IPS DF 19.7 (cell line): ENCODE measurements around the gene GRIK1.

Experiments used
- DNase-seq: peaks from one replicate; pipeline ENCODE4 v3.0.0-alpha.2; 2013; ENCODE audit warnings: low read depth, low spot score

The GRIK1 gene

DNA sequence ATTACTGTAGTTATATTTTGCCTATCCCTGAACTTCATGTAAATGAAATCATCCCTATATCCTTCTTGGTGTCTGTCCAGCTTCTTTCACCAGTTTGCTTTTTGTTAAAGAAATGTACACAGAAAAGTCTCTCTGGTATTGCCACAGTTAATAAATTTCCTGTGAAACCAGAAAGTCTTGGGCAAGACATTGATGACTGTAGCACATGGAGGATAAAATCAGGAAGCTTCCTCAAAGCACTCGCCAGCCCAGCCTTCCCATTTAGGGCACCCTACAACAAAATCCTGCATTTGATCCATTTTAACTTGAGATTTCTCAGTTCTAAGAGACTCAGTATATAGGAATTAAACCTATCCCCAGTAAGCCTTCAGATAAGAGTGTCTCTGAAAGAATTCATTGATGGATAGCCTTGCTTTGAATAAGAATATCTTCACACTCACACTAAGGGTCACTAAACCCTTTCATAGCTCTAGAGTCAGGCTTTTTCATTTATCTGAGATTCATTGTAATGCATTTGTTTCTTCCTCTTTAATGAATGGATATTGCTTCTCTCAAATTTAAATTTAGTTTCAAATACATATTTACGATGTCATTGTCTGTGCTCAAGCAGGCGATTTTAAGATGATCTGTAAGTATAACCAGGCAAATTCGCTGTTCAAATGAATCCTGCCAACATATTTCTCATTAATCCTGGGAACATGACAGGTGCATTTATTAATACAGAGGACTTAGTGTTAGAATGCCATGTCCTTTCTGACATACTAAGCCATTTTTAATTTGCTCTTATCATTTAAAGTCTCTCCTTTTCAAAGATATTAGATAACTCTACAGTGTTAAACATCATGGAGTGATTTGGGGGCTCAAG, 153.1 kb downstream of the GRIK1 start:
- no peak for DNase-seq

DNA sequence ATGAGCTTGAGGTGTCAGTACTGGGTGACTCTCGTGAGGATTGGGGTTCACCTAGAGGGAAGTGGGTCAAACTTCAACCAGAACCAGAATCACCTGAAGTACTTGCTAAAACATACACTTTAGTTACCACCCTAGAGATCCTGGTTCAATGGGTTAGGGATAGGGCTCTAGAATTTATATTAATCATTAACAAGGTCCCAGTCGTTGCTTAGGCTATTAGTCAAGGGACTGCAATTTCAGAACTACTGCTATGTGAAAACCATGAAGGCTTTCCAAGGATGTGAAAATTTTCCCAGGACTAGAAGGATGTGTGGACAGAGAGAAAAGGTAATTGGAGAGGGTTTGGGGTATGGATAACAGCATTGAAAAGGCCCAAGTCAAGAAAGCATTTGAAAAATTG, 162.6 kb downstream of the GRIK1 start:
- no peak for DNase-seq

DNA sequence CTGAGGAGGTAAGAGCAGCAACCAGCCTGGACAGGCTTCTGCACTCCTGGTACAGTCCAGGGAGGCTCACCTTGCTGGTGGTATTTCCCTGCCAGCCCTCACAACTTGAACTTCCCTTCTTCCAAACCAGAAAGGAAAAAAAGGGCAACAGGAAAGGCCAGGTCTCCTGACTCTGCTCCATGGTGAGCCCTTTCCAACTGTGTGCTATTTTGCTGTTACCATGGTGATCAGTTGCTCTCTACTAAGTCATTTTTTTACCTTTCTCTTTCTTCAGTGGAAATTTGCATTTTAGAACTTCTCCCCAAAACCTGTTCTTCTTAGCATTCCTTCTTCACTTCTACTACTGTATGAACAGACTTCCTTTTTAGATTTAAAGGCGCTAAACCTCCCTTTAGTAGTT, 164.3 kb downstream of the GRIK1 start:
- DNase-seq: no peak

DNA sequence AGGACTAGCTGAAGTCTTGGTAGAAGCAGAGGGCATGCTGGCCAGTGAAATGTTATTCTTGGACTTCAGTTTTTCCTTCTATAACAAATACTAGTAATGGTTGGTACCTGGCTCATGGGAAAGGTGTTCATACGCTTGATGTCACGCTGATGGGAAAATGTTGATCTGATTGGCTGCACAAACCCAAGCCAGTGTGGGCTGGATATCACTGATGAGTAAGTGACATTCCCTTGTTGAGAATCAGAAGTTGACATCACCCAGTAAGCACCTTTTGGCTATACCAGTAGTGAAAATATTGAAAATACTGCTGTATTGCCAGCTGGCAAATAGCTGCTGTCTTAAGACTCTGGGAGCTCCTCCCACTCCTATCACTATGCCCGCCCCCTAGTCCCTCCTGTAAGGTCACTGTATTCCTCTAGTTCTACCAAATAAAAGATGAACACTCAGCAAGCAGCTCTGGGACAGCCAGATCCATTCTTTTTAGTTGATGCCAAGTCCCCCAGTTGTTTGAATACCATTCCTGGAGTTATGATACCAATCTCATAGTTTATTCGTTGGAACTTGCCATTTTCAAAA, 168.2 kb downstream of the GRIK1 start:
- no peak for DNase-seq

DNA sequence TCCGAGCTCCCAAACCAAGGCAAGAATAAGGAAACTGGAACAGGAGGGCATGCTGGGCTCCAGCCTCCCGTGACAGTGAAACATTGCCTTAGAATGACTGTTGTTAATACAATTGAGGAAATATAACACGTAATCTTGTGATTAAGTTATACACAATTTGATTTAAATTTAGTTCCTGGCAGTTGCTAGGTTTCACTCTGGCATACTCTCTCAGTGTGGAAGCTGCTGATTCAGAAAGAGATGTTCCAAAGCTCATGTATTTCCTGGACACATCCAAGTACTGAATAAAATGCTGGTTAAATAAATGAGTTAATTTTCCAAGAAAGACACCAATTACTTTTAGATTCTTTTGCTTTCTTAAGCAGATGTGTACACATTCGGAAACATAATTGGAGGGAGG, 176.1 kb downstream of the GRIK1 start:
- no peak for DNase-seq

DNA sequence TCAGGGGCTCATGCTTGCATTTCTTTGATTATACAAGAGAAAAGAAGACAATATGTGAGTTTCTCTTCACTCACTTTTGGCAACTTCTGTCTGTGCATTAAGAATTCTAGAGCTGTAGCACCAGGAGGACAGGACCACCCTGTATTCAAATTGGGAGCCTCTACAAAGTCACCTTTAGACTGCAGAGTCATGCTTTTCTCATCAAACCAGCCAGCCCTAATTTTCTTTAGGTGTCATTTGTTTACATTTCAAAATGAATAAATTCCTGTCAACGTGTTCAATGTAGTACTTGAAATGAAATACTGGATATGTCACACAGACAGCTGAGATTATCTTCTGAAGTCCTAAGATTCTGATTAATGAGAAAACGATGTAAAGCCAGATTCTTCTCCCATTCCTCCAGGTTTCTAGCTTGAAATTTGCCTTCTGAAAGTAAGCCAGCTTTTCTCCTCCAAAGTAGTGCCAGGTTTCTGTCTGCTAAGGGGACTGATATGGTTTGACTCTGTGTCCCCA, 177.2 kb downstream of the GRIK1 start:
- no peak for DNase-seq

DNA sequence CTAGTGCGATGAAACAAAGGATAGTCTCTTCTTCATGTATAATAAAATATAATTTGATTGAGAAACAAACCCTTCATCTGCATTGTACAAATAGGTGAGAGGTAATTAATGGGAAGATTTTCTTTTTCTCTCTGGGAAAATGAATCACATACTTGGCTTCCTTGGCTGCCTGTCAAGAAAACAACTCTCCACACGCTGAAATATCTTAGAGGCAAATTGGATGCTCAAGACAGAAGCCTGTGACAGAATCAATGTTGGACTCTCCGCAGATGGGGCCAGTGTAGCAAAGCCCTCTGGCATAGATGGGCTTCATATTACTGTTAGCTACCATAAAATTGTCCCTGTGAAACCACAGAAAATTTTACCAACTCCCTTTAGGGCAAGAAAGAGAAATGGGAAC, 186.6 kb downstream of the GRIK1 start:
- no peak for DNase-seq

DNA sequence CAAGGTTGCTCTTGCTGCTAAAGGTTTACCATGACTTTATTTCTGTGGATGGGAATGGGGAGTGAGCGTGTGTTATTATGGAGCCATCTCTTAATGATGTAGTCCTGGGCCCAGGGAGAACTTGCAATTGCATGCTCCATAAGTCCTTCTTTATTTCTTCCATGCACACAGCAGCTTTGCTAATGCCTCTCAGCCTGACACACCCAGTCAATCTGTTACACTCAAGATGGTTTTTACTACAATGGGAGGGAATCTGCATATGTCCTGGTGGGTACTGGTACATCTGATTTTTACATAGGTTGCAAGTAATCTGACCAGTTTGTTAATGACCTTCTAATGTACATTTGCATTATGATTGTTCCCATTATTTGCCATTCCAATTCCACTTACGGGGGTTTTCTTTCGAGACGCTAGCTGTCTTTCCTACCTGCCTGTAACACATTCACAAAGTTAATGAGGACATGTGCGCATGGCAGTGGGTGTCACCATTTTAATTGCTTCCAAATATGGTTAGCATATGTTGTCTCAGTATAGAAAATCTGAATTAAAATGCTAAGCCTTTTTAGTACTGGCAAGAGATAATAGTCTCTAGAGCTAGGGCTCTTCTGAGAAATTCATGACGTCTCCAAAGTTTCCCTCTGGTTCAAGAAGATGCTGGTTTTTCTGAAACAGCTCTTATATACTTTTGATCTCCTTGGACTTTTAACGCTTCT, 188.2 kb downstream of the GRIK1 start:
- DNase-seq: no peak

DNA sequence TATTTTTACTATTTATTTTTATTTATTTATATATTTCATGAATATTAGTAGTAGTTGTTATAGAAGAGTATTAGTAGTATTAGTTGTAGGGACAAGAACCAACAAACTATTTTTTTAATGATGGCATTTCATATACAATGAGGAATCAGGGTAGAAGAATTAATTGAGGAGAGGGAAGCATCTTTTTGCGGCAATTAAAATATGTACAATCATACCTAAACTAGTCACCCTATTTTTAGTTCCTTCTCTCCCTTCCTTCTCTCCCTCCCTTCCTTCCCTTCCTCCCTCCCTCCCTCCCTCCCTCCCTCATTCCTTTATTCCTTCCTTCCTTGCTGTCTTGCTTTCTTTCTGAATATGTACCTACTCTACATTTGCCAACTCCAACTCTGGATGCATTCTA, 189.8 kb downstream of the GRIK1 start:
- DNase-seq: no peak

DNA sequence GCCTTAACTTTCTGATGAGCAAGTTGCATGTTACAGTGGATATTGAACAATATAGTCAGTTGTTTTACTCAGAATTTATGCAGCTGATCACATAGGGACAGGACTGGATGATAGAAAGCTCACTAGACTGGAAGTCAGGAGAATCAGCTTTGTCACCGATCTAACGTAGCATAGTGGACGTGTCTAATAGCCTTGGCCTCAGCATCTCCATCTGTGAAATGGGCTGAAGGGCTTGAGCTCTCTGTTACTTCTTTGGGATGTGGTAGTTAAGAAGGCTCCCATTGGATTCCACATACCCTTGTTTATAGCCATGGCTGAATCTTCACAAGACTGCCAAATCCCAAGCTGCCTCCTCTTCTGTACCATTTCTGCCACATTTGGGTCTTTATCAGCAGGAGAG, 190.6 kb downstream of the GRIK1 start:
- DNase-seq: no peak

DNA sequence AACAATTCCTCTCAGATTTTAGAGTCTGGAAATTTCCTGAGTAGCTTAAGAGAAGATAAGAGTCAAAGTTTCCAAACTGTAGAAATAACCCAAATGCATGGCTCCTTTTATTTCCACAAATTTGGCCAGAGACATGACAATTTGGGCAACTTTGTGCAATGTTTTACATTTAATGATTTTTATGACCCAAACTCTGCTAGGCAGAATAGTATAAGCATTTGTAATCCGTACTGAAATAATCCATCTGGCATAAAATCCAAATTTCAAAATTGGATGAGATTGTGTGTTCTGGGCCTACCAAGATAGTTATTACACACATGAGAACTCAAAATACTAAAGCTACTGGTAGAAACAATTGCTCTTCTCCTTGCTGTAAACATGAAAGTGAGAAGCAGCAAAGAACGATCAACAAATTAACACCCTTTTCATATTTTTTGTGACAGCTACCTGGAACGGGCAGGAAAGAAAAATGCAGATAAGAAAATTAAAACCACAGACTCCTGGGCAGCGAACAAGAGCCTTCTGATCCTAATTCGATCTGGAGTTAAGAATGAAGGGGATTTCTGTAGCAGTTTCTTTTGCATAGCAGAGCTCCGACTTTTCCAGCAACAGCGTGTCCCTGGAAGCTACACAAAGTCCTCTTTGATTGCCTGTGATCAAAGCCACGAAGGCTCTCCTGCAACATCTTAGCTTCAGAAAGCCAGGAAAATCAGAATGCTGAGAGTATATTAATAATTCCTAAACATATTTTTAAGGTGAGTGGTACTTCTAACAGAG, 191.2 kb downstream of the GRIK1 start:
- no peak for DNase-seq

DNA sequence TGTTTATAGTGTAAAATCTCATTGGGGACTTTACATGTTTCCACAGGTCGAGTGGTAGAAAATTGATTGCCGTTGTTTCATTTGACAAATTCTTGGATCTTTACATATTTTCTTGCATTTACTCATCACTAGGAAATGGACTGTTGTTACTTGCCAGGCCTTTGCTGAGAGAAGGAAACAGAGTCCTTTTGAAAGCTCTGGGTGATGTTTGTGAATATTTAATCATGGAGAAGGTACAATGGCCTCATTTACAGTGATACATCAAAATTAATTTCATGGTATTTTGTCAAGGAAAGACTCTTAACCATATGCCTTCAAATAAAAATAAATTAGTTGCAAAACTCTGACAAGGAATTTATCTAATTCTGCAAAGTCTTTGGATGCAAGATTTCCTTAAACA, 198.0 kb downstream of the GRIK1 start:
- no peak for DNase-seq

DNA sequence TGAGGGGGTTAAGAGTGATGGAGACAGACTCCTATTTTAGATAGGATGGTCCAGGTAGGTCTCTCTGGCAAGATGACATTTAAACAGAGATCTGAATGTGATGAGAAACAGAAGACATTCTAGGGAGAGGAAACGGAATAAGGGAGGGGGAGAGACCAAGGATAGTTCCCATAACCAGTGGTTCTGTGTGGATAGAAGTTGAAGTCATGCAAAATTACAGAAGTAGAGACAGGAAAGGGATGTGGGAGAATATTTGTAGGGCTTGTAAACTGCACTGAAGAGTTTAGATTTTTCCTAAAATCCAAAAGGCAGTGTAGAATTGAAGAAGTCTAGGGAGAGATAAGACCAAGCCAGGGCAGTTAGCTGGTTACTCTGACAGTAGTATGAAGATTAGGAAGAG, 200.6 kb downstream of the GRIK1 start:
- no peak for DNase-seq

DNA sequence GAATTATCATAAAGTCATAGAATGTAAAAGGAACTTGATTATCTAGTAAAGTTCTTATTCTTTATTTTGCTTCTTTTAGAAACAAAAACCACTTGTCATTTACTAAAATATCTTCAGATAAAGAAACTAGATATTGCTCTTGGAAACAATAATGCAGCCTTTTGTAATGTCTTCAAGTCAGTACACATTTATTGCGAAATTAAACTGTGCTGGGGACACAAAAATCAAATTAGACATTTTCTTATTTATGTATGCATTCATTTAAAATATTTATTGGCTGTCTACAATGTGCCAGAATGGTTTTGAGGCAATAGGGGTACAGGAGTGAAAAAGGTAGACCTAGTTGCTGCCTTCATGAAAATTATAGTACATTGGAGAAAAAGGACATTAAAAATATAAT, 201.1 kb downstream of the GRIK1 start:
- no peak for DNase-seq

DNA sequence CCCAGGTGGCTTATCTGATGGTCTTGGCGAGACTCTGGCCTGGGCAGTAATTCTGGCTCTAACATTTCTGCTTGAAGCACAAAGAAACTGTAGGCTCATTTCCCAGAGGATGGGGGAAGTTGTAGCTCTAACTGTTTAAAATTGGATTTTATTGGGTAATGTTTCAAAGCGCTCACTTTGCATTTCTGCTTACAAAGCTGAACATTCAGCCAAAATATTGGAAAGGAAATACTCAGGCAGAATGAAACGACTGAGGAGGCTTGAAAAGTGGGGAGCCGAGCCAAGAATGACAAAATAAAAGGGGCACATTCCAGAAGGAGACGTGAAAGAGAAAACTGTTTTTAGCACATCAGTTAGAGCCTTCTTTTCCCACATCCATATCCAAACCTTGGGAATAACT, 202.6 kb downstream of the GRIK1 start:
- no peak for DNase-seq

DNA sequence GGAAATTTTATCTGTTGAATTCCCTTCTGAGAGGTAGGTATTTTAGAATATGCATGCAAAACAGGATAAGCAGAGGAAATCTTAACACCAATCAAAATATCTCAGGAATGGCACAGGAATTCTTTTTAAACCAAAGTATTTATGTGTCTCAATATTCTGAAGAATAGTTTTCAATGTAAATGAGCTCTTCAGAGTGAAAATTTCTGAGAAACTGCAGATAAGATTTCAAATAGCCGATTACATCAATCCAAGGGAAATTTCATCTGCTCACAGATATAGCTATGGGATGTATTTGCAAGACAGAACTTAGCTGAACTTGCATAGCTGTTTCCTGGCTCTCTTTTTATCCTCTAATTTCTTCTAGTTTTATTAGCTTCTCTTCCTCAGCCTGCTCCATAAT, 209.5 kb downstream of the GRIK1 start:
- no peak for DNase-seq

DNA sequence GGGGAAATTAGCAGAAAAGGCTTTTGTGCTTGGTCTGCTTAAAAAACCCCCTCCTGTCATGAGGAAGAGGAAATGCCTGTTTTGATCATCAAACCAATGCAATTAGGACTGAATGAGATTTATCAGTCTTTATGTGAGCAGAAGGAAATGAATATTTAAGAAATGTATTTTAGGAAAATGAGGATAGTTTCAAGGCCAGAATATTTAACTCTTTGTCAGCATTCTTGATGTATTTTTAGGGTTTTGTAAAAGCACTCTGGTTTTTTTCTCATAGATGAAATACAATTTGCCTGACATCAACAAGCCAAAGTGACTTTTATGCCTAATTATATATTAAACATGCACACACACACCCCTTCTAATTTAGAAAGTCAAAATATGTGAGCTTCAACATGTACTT, 213.8 kb downstream of the GRIK1 start:
- DNase-seq: no peak

DNA sequence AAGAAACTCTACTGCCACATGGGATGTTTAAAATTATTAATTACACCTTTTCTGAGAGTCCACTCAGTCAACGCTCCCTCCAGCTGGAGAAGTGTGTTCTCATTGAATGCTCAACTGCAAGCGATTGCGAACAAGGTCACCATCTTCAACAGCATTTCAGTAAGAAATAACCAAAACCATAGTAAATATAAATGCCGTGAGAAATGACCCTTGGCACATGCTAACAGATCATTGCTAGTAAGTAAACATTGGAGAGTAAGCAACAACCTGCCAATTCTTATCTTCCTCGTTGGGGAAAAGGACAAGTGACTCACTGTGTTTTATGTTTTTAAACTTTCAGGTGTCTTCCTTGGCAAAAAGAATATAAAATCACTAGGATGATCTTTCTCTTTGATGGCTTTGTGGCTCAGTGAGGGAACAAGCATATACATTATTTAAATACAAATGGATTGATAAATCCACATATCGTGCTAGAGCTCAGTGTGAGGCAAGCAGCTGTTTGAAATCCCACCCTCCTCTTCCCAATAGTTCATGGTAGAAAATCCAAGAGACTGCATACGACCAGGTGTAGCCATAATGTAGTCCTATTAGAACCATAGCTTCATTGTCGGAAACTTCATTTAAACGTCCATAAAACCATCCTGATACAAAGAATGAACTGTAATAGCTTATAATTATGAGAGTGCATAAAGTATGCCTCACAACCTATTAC, 214.6 kb downstream of the GRIK1 start:
- DNase-seq: no peak

DNA sequence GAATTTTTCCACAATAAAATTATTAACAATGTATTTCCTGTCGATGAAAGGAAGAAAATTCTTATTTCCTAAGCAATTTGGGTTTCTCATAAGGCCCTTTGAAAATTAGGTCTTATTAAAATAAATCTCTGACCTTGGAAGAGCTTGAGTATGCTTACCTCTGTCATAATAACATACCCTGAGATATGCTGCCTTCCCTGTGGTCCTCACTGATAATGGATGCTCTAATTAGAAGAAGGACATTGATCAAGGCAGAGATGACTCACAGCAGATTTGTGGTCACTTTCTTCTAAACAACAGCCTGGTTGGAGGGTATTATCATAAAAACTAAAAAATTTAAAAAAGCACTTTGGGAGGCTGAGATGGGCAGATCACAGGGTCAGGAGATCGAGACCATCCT, 217.8 kb downstream of the GRIK1 start:
- DNase-seq: no peak

DNA sequence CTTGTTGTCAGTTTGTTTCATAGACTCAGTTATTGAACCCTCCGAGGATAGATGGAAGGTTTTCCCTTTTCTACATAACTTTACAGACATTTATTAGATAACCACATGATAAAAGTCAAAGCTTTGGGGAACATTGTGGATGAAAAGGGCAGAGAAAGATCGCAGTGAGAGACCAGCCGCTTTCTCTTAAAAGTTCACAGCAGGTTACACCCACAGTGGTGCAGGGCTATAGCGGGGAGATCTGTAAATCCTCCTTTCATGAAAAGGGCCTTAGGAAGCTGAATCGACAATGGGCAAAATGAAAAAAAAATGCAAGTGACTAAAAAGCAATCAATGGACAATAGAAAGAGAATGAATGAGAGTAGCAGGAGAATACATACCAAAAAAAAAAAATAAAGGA, 218.6 kb downstream of the GRIK1 start:
- no peak for DNase-seq

DNA sequence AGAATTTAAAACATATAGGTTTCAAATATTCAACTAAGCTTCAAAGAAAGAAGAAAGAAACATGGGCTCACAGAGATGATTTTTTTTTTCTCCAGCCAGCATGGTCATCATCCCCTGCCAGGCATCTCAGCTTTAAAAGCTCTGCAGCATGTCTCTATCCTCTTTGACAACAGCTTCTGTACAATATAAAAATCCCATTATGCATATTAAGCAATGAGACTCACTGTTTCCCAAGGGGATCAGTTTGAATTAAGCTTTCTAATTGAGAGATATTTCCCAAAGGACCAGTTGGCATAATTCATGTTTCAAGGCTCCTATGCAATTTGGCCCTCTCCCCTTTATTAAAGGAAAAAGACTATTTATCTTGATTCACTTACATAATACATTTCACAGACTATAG, 220.3 kb downstream of the GRIK1 start:
- DNase-seq: no peak
